Epithelial cell of proximal tubule (primary cell): ENCODE results near the gene HDAC8. TPM values are rescaled to one million over a fixed set of nuclear protein-coding genes. Genes with fewer than 3 reads are reported as not detected.
"Not testable (repeated sequence)": the region's sequence is repeated elsewhere in the genome, so short reads cannot be mapped to it uniquely, and the experiment has no call there.

Experiments
- DNase-seq: peaks from one replicate; pipeline ENCODE4 v3.0.0-alpha.2; 2011; ENCODE audit warnings: low read depth
- H3K4me3 ChIP-seq: 2 replicates; pipeline ENCODE4 v1.5.1; 2011; ENCODE audit warnings: low read depth, mild to moderate bottlenecking, low read length
- total RNA-seq: library from RNA; depleted of rRNA; stranded (reverse); fragments of >200 nt; gene quantifications from 2 replicates; pipeline ENCODE4 v1.2.3, GENCODE V29; 2015
- TF ChIP-seq, protein P1 (sequence below): conservative IDR thresholded peaks from 2 replicates; pipeline ENCODE4 v1.5.1; 2012; ENCODE audit warnings: low read depth, mild to moderate bottlenecking, low read length

HDAC8 gene
- total RNA-seq, 1 donor from 2014 or later: 13.2 TPM

DNA sequence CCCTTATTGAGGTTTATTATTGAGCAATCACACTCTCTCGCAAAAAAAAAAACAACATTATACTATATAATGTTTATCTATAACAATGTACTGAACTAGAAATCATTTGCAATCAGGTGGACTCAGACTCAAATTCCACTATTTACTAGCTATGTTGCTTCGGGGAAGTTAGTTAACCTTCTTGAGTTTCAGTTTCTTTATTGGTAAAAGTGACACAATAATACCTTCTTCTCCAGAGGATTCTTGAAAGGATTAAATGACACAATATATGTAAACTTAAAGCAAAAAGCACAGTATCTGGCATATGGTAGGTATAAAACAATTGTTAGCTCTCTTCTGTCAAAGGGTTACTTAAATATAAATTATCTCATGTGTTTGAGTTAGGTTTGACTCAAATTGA lies 31.5 kb upstream of the HDAC8 start:
- no peak overlapping the region for H3K4me3 ChIP-seq
- DNase-seq: no peak
- TF ChIP-seq, protein P1, sequence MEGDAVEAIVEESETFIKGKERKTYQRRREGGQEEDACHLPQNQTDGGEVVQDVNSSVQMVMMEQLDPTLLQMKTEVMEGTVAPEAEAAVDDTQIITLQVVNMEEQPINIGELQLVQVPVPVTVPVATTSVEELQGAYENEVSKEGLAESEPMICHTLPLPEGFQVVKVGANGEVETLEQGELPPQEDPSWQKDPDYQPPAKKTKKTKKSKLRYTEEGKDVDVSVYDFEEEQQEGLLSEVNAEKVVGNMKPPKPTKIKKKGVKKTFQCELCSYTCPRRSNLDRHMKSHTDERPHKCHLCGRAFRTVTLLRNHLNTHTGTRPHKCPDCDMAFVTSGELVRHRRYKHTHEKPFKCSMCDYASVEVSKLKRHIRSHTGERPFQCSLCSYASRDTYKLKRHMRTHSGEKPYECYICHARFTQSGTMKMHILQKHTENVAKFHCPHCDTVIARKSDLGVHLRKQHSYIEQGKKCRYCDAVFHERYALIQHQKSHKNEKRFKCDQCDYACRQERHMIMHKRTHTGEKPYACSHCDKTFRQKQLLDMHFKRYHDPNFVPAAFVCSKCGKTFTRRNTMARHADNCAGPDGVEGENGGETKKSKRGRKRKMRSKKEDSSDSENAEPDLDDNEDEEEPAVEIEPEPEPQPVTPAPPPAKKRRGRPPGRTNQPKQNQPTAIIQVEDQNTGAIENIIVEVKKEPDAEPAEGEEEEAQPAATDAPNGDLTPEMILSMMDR: no peak

DNA sequence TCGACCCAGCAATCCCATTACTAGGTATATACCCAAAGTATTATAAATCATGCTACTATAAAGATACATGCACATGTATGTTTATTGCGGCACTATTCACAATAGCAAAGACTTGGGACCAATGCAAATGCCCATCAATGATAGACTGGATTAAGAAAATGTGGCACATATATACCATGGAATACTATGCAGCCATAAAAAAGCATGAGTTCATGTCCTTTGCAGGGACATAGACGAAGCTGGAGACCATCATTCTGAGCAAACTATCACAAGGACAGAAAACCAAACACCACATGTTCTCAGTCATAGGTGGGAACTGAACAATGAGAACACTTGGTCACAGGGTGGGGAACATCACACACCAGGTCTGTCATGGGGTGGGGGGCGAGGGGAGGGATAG lies 18.4 kb upstream of the HDAC8 start:
- not testable (repeated sequence) for DNase-seq, H3K4me3 ChIP-seq

DNA sequence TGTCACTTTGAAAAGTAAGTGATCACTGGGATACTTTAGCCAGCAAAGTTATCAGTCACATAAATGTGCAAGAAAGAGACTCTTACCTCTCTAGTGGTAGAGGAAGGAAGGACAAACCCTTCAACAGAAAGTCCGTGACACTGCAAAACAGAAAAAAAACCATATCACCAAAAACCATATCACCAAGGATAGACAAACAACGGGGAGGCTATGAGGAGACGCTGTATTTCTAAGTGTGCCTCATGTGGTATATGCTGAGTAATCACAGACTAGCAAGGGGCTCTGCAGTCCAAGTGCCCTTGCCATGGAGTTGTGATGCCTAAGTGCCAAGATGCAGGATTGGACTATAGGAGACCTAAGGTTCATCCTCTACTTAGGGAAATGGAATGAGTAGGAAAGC lies 11.5 kb upstream of the HDAC8 start:
- no peak for DNase-seq
- no peak overlapping the region for H3K4me3 ChIP-seq
- TF ChIP-seq, protein P1: no peak

- H3K4me3 ChIP-seq: no peak overlapping the region
- TF ChIP-seq, protein P1: no peak
- DNase-seq: no peak
These were observed 3.7 kb upstream of the HDAC8 start for GRCh38 chrX:72576141-72576894.

DNA sequence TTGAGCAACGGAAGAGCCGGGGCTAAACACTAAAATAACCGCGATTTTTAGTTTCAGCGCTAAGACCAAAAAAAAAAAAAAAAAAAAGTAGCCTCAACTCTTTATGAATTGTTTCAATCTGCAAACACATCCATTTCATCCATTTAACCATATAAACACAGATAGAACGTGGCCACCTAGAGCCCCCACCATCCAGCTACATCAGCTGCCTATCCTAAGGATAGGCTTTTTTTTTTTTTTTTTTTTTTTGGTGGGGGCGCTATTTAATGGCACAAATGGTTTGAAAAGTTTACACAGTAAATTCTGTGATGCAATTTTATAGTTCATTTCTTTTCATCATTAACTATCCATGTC lies 492 bp upstream of the HDAC8 start:
- peak overlapping the region; percentile 67 for H3K4me3 ChIP-seq
- no peak for DNase-seq
- TF ChIP-seq, protein P1: no peak

- TF ChIP-seq, protein P1: peak; percentile 16
- H3K4me3 ChIP-seq: no peak overlapping the region
- DNase-seq: no peak
These were observed 2.9 kb downstream of the HDAC8 start for GRCh38 chrX:72569786-72570185.

- DNase-seq: no peak
- no peak overlapping the region for H3K4me3 ChIP-seq
- TF ChIP-seq, protein P1: no peak
These were observed 4.1 kb downstream of the HDAC8 start for GRCh38 chrX:72568406-72569092.
